Stimulated activated CD8-positive, alpha-beta memory T cell treated with anti-CD3 and anti-CD28 coated beads, Interleukin-4, amount 100 ng/mL, for 4 hours (primary cell): ENCODE data around the gene LEUTX.
"Not testable (repeated sequence)": the region's sequence is repeated elsewhere in the genome, so short reads cannot be mapped to it uniquely, and the experiment has no call there.

Experiments
- DNase-seq, 2 donors: peaks; one replicate each; pipeline ENCODE4 v3.0.0-alpha.2; 2020; ENCODE audit warnings: low read depth in 2 of 2, low spot score in 1 of 2

LEUTX gene, protein sequence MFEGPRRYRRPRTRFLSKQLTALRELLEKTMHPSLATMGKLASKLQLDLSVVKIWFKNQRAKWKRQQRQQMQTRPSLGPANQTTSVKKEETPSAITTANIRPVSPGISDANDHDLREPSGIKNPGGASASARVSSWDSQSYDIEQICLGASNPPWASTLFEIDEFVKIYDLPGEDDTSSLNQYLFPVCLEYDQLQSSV

DNA sequence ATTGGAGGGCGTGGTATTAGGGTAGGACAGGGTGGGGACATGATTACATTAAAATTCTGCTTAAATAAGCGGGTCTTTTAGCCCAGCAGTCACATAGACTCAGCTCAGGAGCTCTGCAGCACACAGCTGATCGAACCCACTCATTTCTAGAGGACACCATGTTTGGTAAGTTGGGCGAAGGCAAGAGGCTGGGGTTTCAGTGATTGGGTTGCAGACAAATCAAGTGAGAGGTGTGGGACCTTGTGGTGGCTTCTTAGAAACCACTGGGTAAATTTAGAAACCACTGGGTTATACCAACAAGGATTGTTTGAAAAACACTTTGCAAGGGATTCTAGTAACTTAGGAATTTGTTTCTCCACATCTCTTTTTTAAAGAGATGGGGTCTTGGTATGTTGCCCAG is at the start of gene LEUTX:
TSS of gene LEUTX (plus strand) at position 92 of the 400 bp plus-strand sequence. CDS start at position 159, 67 bp downstream.
- no peak for DNase-seq

DNA sequence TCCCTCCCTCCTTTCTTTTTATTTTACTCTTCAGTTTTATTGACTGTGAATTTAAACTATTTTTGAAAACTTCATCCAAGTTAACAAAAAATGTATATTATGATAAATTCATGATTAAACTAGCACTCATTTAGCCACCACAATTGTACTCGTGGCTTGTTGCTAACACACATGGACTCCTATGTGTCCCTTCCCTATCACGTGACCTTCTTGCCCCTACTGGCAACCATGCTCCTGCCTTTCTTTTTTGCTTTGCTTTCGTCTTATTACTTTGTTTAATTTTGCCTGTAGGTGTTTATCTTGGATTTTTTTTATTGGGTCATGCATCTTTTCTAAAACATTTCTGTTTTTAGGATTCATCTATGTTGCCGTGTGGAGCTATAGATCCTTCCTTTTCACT is 49.1 kb upstream of the LEUTX start:
- DNase-seq, result no peak

DNA sequence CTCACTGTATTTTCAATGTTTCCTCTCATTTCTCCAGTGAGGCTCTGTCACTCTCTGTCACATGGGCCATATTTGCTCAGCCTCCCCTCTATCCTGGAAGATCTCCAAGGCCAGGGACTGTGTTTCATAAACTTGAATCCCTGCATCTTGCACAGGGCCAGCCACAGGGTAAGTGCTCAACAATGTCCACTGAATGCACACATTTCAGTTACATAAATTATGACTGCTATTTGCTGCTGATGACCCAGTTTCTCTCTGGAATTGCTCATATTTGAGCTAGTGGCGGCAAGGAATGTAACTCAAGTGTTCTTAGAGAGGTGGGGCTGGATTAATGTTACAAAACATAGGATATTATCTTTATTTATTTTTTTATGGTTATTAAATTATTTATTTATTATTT is 47.0 kb upstream of the LEUTX start:
- no peak for DNase-seq

- DNase-seq, result no peak
Measured at GRCh38 chr19:39733841-39734240, 44.8 kb upstream of the LEUTX start.

DNA sequence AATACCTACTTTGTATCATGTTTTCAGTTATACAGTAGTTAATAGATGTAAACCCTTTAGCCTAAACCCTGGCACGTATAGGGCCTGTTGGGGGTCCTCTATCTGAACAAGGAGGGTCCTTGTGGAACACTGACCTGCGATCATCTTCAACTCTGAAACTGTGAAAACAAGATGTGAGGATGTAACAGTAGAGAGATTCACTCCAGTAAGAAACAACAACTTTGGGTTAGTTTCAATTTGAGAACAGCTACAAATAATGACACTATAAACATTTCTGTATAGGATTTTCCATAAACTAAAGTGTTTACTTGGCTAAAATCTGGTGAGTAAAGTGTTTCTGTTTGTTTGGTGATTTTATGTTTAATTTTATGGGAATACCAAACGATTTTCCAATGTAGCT is 43.0 kb upstream of the LEUTX start:
- DNase-seq, result no peak

- DNase-seq, result no peak
Measured at GRCh38 chr19:39736088-39736487, 42.6 kb upstream of the LEUTX start.

GRCh38 chr19:39737351-39737750 is 41.3 kb upstream of the LEUTX start:
- no peak for DNase-seq

- no peak for DNase-seq
Measured at GRCh38 chr19:39737891-39738290, 40.8 kb upstream of the LEUTX start, which contains the start of gene CLC. Gene CLC (minus strand): TSS chr19:39738029. CDS start chr19:39737952, 77 bp downstream.

DNA sequence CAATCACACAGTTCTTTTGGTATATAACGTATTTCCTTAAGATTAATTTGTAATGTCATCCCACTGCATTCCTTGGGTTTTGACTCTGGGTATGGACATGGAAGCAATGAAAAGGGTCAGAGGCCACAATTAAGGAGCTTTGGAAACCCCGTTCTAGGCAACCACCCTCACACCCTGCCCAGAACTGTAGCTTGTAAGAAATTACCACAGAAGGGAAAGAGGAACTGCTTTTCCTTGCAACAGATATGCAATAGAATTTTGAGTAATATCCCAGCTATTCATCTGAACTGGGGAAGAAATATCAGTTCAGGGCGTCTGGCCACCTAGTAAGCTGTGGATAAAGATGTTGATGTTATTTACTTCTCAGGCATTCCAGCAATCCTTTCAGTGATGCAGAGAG is 39.8 kb upstream of the LEUTX start:
- no peak for DNase-seq

GRCh38 chr19:39740395-39740794 is 38.3 kb upstream of the LEUTX start:
- no peak for DNase-seq

DNA sequence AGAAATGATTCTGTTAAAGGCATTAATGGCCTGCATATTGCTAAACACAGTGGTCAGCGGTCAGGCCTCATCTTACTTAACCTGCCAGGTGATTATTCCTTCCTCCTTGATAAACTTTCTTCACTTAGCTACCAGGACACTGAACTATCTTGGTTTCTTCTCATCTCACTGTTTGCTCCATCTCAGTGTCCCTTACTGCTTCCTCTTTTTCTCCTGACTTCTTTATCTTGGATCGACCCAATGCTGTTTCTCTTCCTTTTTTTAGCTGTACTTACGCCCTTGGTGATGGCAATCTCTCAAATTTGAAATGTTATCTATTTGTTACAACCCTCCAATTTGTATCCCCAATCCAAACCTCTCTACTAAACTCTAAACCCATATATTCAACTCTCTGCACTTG is 33.0 kb upstream of the LEUTX start:
- no peak for DNase-seq

GRCh38 chr19:39746836-39747529 is 31.7 kb upstream of the LEUTX start:
- no peak for DNase-seq

- no peak for DNase-seq
Measured at GRCh38 chr19:39749981-39750380, 28.7 kb upstream of the LEUTX start.

GRCh38 chr19:39752390-39752789 is 26.3 kb upstream of the LEUTX start:
- DNase-seq, result no peak

DNA sequence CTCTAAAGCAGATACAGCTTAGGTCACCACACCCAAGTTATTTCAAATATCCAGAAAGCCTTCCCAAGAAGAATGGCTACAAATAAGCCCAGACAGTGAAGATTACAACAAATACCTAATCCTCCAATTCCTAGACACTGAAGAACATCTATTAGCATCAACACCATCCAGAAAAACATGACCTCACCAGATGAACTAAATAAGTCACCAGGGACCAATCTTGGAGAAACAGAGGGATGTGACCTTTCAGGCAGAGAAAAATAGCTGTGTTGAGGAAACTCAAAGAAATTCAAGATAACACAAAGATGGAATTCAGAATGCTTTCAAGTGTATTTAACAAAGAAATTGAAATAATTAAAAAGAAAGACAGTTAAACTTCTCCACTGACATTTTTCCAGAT is 25.9 kb upstream of the LEUTX start:
- no peak for DNase-seq

- no peak for DNase-seq
Measured at GRCh38 chr19:39754544-39754943, 24.1 kb upstream of the LEUTX start.

- no peak for DNase-seq
Measured at GRCh38 chr19:39754971-39755370, 23.7 kb upstream of the LEUTX start.

DNA sequence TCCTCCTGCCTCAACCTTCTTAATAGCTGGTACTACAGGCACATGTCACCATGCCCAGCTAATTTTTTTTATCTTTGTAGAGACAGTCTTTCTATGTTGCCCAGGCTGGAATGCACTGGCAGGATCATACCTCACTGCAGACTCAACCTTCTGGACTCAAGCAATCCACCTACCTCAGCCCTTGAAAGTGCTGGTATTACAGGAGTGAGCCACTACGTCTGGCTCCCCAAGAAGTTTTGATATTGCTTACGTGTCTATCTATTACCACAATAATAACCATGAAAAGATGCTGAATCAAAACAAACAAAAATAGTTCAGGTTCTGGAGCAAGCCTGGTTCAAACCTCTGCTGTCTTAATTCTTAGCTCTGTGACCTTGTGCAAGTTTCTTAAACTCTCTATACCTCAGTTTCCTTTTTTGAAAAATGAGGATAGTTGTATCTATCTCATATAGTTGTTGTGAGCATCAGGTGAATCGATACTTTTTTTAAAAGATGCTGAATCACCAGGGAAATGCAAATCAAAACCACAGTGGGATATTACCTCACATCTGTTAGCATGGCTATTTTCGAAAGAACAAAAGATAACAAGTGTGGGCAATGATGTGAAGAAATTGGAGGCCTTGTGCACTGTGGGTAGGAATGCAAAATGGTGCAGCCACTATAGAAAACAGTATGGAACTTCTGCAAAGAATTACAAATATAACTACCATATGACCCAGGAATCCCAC is 19.0 kb upstream of the LEUTX start:
- DNase-seq, result no peak

- DNase-seq, result not testable (repeated sequence)
Measured at GRCh38 chr19:39761851-39762250, 16.8 kb upstream of the LEUTX start.

DNA sequence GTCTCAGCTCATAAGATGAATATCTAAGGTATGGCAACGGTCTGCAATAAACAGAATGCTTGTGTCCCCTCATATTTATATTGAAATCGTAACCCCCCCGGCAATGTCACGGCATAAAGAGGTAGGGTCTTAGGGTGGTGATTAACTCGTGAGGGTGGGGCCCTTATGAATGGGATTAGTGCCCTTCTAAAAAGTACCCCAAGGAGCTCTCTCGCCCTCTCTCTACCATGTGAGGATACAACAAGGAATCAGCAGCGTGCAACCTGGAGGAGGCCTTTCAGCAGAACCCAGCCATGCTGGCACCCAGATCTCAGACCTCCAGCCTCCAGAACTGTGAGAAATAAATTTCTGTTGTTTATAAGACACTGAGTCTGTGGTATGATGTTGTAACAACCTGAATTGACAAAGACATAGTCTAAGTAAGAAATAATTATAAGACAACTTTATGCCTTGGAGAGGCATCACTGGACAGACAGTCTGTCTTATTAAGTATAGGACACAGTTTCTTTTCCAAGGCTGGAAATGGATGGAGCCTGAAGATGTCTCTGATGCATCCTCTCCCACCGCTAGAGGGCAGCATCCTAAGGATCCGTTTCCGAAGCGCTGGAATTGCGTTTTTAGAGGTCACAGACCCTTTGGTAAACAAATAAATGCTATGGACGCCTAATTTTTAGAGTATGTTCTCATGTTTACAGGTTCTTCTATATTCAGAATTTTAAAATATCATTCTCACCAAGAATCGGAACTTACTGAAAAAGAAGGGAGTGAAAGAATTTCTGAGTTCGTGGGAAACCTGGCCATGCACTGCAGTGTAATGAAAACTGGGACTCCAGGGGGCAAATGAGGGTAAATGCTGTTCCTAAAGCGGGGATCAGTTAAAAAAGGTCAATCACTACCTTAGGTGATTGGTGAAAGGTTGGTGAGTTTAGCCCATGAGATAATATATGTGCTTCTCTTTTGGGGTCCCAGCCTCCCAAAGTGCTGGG is 13.3 kb upstream of the LEUTX start:
- no peak for DNase-seq

- DNase-seq, result no peak
Measured at GRCh38 chr19:39768334-39768733, 10.3 kb upstream of the LEUTX start.
